K562 (cell line): ENCODE results near the gene C15orf62. TPM values are rescaled to one million over a fixed set of nuclear protein-coding genes. Genes with fewer than 3 reads are reported as not detected.

Source experiments
- NCOR1 ChIP-seq: fragments of 450-650 bp; IDR thresholded peaks from 2 replicates; pipeline ENCODE4 v1.6.1; 2016; ENCODE audit warnings: mild to moderate bottlenecking, moderate library complexity
- NRF1 ChIP-seq, 2 experiments: fragments of 450-650 bp; IDR thresholded peaks in 1 of 2; conservative IDR thresholded peaks in 1 of 2; 2 replicates each; pipeline ENCODE4 v1.6.1; 2014; ENCODE audit warnings: mild to moderate bottlenecking in 2 of 2
- PHF8 ChIP-seq: fragments of 200-600 bp; sonication (generic); IDR thresholded peaks from 2 replicates; pipeline ENCODE4 v1.6.1; 2012; ENCODE audit warnings: mixed run types, mild to moderate bottlenecking, inconsistent platforms, low read length, moderate library complexity, borderline replicate concordance
- POU5F1 ChIP-seq: fragments of 150-350 bp; IDR thresholded peaks from 2 replicates; pipeline ENCODE4 v1.6.1; 2014; ENCODE audit warnings: borderline replicate concordance, low read length, low read depth, mild to moderate bottlenecking; ENCODE audit not compliant: partially characterized antibody
- PRDM10 ChIP-seq: fragments of 450-650 bp; IDR thresholded peaks from 2 replicates; pipeline ENCODE4 v1.6.1; 2018; ENCODE audit not compliant: partially characterized antibody
- PTTG1 ChIP-seq: fragments of 450-650 bp; IDR thresholded peaks from 2 replicates; pipeline ENCODE4 v1.6.1; 2016; ENCODE audit warnings: low read depth, mild to moderate bottlenecking, missing genetic modification characterization, missing compliant biosample characterization
- RBM25 ChIP-seq: fragments of 200-400 bp; formaldehyde crosslinking; IDR thresholded peaks from 2 replicates; pipeline ENCODE4 v1.6.1; 2018; ENCODE audit warnings: low read length, low read depth, moderate library complexity; ENCODE audit not compliant: severe bottlenecking
- ZNF778 ChIP-seq: fragments of 450-650 bp; formaldehyde crosslinking; IDR thresholded peaks from 2 replicates; pipeline ENCODE4 v1.4.0; 2020; ENCODE audit warnings: mild to moderate bottlenecking, moderate library complexity
- polyA plus RNA-seq, 8 experiments: library from polyadenylated mRNA; depleted of rRNA in 4 of 8; stranded (reverse) in 5 of 8; unstranded in 3 of 8; fragments of >200 nt; fragmentation: Nextera tagmentation in 2 of 8; fragmentation: Illumina TruSeq in 1 of 8; extraction: Ambion mirVana in 2 of 8; extraction: Trizol in 1 of 8; gene quantifications; 2 replicates each; pipeline versions ENCODE4 v1.2.1 to v1.2.3, GENCODE V29; 2011 to 2014; ENCODE audit warnings: inconsistent platforms in 1 of 8, missing spikeins in 1 of 8
- total RNA-seq, 7 experiments: library from RNA; depleted of rRNA in 6 of 7; stranded (reverse); fragments of >200 nt in 6 of 7; fragmentation: Illumina TruSeq in 2 of 7; extraction: Trizol in 2 of 7; gene quantifications; 2 replicates each; pipeline versions ENCODE4 v1.2.1 to v1.2.3, GENCODE V29; 2011 to 2021; ENCODE audit warnings: low replicate concordance in 1 of 7

C15orf62 gene
- total and polyA plus RNA-seq, 9 of the 15 experiments (the other 6 are each of a cell fraction or from before 2014, with no cell fraction given), result 0.01 to 0.76 (median 0.30) TPM; not detected in 1

- TF ChIP-seq PRDM10 (peak; percentile 79), ZNF778 (CRISPR knock-in tag) (no peak), POU5F1 (no peak), NCOR1 (peak; percentile 29; the same call in 1 of the 2 replicates), PTTG1 (tag) (no peak), NRF1 (conservative IDR thresholded peaks at IDR 0.05 in 1 of 2, IDR thresholded peaks at IDR 0.05 in 1 of 2) (peak; percentile 83 to 84), PHF8 (peak; percentile 91; the same call in 1 of the 2 replicates), RBM25 (no peak)
- TF ChIP-seq, all 486 proteins: peak for 127
Observed at GRCh38 chr15:40754883-40755811, 14.6 kb upstream of the C15orf62 start, which contains the start of gene RMDN3 (continued).
